GM04504 (cell line): Measurements from ENCODE around the gene STX8.

Experiments
- DNase-seq: peaks from one replicate; pipeline ENCODE4 v3.0.0-alpha.2; 2012; ENCODE audit warnings: low read depth

Gene STX8

DNA sequence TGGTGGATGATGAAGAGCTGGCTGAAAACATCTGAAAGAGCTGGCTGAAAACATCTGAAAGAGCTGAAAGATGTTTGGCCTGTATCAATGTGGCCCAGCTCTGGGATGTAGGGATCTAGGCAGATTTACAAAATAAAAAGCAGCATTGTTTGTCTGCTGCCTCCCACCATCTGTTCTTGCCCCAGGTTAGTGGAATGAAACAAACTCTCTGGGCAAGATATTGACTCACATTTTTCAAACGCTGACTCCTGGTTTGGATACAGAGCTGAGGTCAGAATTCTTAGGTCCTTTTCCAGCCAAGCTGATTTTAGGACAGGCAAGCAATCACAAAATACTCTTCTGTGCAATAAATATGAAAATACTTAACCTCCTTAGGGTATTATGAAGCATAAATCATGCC lies 139.0 kb downstream of the STX8 start:
- DNase-seq: peak; percentile 44

DNA sequence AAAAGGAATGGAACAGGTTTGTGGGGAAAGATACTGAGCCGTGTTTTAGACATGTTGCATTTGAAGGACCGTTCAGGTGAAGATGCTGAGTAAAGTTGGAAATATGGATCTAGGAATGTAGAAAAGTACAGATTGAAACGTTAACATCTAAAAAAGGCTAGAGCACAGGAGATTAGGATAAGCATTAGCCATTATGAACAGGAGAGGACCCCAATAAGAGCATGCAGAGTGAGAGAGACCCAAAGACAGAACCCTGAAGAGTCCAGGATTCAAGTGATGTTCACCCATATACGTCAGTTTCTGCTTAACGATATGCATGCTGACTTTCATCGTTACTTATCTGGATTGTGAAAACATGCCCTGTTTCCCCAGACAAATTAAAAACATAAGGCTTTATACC lies 140.5 kb downstream of the STX8 start:
- no peak for DNase-seq

DNA sequence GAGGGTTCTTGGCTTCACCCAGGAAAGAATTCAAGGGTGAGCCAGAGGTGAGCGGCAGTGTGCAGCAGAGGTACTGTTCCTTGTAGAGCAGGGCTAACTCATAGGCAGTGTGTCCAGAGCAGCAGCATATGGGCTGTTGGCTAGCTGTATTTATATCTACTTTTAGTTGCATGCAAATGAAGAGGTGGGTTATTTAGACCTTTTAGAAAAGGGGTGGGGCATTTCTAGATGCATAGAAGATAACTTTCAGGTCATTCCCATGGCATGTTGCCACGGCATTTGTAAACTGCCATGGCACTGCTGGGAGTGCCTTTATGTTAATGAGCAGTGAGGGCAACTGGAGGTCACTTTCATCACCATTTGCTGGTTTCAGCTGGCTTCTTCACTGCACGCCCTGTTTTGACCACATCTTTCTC lies 141.0 kb downstream of the STX8 start:
- DNase-seq: no peak

DNA sequence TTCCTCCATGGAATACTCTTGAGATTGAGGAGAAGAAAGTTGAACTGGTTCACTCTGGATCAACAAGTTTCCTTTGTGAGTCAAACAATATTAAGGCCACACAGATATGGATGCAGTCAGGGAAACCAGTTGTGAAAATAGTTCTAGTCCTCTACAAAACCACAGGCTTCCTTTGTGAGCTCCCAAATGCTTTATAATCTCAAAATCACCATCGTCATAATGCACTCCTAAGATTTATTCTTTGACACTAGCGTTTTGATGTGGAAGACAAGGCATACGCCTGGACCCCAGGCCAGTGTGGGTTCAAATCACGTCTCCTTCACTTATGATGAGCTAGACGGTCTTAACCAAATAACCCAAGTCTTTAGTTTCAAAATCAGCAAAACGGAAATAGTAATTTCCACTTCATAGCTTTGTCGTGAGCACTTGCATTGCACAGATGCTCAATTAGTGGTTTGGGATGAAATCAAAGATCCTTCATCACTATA lies 142.6 kb downstream of the STX8 start:
- peak; percentile 29 for DNase-seq

DNA sequence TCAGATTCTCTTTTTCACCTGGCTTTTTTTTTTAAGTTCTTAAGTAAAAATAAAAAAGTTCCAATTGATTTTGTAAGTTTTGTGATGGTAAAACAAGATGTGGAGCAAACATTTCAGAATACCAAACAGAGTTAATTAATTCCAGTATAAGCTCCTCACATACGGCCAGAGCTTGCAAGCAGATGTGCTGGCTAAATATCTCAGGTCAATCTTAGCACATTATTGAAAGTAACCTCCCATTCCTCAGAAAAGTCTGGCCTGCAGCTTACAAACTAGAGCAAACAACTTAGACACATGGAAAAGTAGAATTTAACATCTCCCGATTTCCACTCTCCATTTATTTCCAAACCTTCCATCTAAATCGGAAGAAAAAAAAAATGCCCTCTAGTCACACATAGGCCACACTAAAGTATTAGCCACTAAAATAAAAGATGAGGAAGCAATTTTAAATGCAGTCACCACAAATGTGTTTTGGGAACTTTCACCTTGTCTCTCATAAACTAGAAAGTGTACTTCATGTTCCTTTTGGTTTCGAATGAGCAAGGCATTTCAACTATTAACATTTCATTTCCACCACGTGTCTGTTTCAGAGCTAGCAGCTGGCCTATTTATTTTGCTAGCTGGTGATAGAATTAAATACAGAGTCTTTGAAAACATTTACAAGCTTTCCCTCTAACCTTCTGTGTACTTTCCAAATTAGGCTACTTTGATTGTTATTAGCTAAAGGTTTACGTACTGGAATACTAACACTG lies 143.3 kb downstream of the STX8 start:
- DNase-seq: no peak

DNA sequence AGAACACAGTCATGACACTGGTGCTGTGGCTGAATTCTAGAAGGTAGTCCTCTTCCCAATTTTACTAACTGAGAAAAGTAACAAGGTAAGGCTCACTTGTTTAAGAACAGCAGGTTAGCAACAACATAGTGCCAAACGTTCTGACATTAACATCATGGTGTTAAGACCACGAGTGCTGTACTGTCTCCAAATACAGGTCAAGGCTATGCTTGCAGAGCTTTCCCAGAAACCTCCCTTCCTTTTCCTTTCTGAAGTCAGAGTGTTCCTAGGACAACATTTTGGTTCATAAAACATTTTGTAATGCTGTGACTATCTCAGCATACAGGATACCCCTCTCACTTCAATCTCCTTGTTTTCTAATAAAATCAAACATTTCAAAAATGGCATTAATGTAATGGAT lies 144.0 kb downstream of the STX8 start:
- DNase-seq: no peak

DNA sequence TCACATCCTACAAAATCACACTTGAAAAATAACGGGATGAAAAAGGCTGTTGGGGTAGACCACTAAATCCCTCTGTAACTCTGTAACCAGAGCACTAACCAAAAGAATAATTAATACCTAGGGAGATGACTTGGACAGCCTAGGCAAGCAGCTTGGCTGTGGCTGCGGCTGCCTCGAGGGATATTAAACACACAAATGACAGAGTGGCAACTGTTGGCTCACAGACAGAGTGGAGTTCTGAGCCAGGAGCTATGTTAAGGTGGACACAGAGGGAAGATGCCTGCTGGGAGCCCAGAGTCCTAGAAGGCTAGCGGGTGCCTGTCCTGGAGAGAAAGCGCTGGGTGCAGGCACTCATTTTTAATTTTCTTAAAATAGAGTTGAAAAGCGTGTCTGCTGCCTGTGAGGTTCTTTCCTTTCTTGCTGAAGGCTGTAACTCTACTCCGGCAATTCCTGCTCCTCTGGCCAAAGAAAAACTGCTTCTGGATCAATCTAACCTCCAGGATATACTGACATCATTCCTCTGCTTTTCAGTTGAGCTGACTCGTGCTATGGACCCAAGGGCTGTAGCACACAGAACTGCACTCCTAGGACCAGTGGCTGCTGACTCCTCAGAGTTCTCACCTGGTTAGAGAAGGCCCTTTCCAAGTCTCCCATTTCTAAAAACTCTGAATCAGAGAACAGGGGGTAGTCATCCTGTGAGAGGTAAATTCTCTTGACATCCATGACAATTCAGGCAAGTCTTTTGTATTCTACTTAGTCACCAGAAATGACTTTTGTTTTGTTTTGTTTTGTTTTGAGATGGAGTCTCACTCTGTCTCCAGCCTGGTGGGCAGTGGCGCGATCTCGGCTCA lies 147.9 kb downstream of the STX8 start:
- DNase-seq: no peak

DNA sequence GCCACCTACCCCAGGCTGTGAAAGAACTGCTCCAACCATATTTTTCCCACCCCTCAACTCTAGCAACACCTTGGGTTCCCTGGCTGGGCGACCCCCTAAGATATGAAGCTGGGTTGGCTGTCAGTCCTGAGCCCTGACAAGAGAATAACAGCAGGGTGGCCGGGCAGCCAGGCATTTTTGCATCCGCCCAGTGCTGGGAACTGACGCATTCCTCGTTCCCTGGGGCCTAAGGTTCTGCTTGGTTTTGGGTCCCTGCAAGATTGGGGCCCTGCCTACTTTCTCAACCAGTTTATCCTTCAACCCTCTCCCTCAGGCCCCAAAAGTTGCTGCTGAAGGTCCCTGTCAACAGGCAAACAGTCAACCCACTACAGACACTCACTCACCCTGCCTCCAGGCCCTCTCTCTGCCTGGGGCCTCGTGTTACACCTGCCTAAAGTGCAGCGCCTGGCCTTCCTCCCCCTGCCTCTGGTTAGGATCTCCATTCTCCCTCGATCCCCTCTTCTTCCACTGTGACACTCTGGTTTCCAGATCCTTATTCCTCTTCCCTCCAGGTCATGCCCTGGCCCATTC lies 151.5 kb downstream of the STX8 start:
- DNase-seq: no peak

DNA sequence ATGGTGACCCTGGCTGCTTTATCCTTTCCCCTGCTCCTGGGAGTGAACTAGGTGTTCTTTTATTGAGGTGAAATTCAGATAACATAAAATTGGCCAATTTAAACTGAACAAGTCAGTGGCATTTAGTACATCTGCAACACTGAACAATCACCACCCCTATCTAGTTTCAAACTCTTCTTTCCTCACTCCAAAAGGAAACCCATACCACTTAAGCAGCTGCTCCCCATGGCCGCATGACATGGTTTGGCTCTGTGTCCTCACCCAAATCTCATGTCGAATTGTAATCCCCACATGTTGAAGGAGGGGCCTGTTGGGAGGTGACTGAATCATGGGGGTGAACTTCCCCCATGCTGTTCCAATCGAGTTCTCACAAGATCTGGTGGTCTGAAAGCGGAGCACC lies 154.1 kb downstream of the STX8 start:
- no peak for DNase-seq

DNA sequence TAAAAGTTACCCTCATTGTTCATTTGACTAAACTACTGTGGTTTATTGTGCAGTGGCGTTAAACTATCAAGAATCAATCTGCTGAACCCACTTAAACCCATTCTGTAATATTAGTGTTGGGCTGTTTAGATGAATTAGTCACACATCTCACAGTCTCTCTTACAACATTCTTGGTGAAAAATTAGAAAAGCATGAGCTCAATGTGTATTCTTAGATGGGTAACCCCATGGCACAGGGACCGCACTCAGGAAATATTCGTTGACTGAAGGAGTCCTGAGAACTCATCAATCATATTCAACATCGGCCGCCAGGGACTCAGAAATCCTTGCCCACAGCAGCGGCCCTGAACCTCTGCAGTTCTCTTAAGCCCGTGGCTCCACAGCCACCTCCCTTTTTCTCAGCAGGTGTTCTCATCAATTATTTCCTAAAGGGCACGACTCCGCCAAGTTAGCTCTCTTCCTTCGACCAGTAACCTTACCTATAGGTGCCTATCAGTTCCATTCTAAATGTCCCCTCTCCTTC lies 155.6 kb downstream of the STX8 start:
- DNase-seq: no peak

DNA sequence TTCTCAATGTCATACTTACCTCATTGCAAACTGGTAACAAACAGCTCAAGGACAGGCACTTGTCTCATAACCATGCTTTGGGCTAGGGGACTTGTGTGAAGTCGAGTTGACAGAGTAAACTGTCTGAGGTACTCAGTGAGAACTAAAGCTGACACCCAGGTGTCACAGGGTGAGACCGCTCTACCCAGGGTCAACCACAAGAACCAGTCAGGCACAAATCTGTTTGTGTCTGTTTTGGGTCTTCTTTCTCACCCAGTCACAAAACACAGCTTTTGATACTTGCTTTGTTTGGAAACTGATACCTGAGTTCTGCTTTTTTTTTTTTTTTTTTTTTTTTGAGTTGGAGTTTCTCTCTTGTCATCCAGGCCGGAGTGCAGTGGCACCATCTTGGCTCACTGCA lies 161.1 kb downstream of the STX8 start:
- DNase-seq: no peak

DNA sequence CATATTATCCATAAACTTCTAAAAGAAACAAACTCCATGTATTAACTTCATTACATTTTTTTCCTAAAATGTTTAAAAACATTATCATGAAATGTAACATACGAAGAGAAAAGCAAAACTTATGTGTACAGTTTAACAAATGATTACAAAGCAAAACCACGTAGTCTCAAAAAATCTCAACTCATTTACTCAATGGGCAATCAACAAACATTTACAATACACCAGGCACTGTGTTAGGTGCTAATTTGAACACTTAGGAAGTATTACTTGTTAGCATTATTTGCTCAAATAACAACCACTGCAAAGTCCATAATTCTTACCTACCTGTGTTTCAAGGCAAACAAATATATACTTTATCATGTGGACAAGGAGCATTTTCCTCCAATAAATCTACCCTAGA lies 164.9 kb downstream of the STX8 start:
- DNase-seq: no peak

DNA sequence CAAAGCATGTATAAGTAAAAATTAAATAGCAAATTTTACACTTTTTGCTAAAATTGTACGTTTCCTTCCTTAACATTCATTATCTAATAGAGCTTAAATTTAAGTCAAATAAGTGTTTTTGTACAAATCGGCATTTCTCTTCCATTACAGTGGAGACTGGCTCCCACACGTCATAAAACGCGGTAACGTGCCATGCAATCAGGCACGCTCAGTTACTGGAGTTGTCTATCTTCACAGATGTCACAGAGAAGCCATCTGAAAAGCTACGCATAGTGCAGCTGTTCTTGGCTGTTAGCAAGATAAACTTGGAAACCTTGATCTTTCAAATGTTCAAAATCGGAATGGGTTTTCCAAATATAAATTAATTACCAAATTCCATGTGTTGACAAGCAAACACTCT lies 165.3 kb downstream of the STX8 start:
- DNase-seq: no peak

DNA sequence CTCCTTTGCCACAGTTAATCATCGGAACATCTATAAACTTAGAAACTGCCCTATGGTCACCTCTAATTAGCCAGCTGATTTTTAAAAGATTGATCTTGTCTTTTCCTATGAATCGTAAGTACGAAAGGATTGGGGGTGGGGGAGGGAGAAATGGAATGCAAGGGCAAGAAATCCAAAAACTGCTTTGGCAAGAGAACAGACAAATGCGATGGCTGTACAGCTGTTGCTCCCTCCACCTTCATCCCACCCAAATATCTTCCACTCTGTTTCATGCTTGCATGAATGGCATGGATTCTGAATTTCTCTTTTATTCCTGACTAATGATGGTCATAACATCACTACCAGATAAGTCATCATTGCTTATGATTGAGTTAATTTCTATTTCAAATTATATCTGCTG lies 165.7 kb downstream of the STX8 start:
- DNase-seq: no peak

DNA sequence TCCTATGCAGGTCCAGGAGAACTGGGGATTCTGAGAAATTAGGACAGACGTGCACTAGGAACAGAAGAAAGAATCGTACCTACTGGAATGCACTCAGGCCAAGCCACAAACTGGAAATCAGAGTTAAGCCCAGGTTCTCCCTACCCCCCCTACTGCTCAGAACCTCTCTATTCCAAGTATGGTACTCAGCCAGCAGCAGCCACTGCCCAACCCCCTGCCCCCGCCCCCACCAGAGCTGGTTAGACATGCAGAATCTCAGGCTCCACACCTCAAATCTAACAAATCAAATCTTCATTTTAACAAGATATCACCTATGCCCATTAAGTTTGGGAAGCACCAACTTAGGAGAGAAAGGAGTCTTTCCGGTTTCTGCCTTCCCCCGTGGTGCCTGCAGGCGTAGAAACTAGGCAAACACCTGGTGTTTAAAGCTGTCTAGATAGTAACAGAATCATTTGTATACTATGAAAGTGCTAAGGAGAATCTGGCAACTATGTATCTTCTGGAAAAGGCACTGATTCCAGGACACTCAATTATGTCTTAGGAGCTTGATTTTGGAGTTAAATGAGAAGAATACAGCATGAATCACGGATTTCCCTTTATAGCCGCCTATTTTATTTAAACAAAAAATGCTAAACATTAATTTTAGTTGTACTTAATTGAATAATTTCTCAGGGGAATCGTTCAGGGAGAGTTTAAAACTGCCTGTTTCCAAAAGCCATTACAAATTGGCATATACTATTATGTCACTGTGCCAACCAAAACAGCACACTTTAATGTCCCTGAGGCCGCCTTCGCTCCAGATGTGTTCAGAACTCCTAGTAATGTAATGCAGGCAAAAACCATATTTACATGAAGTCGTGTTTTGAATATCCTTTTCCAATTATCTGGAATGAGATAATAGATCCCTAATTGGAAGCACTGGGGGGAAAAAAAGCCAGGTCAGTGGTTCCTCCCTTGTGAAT lies 166.5 kb downstream of the STX8 start:
- DNase-seq: no peak

DNA sequence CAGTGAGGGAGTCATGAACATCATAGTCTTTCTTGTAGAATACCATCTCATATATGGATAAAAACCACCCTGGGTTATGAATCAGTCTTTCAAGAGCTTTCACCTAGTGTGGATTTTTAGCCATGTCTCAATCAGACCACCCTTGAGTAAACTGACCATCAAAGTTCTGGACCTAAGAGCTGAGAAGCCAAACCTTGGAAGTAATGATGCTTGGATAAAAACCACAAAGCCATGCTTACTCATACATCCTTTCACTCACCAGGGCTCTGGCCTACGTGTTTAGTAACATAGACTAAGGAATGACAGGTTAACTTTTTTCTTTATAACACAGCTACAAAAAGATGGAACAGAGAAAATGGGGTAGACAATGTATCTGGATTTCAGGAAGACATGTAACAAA lies 167.2 kb downstream of the STX8 start:
- no peak for DNase-seq

DNA sequence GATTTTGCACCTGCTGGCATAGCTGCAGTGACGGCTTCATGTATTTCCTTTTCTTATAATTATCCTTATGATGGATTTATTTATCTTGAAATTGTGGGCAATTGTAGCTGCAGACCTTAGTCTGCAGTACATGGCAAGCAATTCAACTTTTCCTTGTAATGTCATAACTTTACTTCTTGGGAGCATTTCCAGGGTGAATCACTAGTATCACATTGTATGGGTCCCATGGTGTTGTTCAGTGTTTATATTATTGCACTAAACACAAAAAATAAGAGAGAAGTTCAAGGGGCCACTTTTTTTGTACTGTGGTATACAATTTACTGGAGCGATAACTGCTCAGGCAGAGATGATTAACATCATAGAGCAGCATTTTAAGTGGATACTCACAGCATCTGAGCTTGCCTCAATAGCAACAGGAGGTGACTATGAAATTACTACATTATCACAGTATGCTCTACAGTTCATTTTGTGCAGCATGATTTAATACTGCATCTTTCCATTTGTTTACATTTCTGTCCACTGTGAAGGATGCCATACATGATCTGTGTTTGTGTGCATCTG lies 169.5 kb downstream of the STX8 start:
- DNase-seq: no peak

DNA sequence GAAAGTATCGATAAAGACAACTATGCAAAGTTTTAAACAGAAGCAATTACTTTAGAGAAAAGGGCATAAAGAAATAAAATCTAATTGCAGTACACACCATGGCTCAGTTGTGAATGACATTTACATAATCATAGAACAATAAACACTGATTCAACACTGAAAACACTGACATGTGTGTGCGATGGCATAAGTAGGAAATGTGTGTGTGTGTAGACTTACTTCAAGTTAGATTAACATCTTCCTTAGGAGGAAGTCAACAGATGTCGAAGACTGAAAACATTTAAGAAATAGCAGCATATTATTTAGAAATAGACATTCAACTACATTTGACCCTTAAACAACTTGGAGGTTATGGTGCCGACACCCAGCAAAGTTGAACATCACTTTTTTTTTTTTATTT lies 172.4 kb downstream of the STX8 start:
- DNase-seq: no peak

DNA sequence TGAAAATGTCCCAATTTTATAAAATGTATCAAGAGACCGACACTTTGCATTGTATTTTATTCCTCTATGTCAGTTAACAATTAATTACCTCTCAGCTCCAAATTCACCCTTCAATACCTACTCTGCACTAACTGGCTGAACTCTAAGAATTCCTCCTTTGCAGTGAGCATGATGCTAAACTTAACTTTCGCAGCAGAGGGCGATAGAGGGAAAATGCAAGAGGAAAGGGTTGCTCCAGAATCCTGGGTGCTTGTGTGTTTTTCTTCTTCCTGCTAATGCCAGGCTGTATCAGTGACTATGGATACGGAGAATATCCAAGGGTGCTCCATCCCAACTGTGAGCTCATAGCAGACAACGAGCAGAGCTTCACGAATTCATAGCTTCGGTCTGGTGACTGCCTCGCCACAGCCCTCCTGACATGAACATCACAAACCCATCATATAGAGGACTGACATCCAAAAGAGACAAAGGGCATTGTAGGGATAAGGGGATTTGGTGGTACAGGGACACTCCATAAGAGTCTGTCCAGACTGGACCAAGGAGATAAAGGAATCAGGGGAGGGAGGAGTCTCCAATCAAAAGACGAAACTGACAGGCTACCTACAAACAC lies 172.9 kb downstream of the STX8 start:
- DNase-seq: no peak

DNA sequence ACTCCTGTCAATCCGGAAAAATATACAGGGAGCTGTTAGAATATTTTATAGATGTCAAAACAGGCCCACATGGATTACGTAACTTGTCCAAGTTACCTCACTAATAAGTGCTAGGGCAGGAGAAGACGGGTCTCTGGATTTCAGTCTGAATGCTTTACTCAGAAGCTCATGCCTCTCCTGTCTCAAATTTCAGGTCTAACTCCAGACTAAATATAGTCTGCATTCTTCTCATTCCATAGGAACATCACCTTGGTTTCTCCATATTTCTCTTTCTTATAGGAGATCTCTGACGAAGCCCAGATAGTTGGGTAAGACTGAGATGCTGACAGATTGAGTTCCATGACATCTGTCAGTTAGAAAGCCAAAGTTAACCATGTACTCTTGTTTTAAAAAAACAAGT lies 174.2 kb downstream of the STX8 start:
- DNase-seq: no peak

DNA sequence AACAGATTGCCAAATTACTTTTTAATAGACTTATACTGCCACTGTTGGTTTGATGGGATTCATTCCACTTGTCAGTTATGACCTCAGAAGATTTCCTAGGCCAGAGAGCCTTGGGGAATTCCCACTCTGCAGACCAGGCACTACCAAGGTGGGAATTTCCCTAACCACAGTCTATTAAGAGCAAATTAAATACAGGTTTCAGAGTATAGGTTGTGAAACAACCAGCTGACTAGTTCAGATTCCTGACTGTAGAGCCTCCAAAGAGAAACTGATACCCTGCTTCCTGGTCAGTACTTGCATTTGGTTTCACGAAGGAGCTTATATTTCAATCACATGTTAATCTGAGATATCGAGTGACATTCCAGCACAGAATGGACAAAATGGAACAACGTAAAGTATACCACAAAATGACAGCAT lies 186.5 kb downstream of the STX8 start:
- DNase-seq: peak; percentile 62
